A549 (cell line): ENCODE results near the gene ALKAL2.

Experiments used
- CHD4 ChIP-seq: fragments of 200-600 bp; sonication (generic); IDR thresholded peaks from 2 replicates; pipeline ENCODE4 v1.6.1; 2016; ENCODE audit warnings: antibody characterized with exemption, mild to moderate bottlenecking, borderline replicate concordance
- HDAC2 ChIP-seq: fragments of 200-600 bp; sonication (generic); IDR thresholded peaks from 2 replicates; pipeline ENCODE4 v1.6.1; 2016
- HOXA7 ChIP-seq: fragments of 250-450 bp; sonication (Bioruptor Pico); IDR thresholded peaks from 2 replicates; pipeline ENCODE4 v1.5.0; 2020; ENCODE audit warnings: mild to moderate bottlenecking, moderate library complexity
- JUN ChIP-seq, 2 experiments: fragments of >200 bp; sonication (Bioruptor Twin); formaldehyde crosslinking; IDR thresholded peaks; 2 replicates in 1 of 2; 3 replicates in 1 of 2; pipeline ENCODE4 v1.6.1; 2016 to 2017
- JUNB ChIP-seq: fragments of >200 bp; sonication (Bioruptor Twin); formaldehyde crosslinking; IDR thresholded peaks from 2 replicates; pipeline ENCODE4 v1.6.1; 2016
- KDM5A ChIP-seq: fragments of 200-600 bp; sonication (generic); IDR thresholded peaks from 2 replicates; pipeline ENCODE4 v1.6.1; 2016; ENCODE audit warnings: antibody characterized with exemption, mild to moderate bottlenecking
- MAFK ChIP-seq: fragments of 450-650 bp; IDR thresholded peaks from 2 replicates; pipeline ENCODE4 v1.6.1; 2014; ENCODE audit not compliant: partially characterized antibody
- PHF8 ChIP-seq: fragments of 200-600 bp; sonication (generic); IDR thresholded peaks from 2 replicates; pipeline ENCODE4 v1.6.1; 2016; ENCODE audit warnings: low read depth, mild to moderate bottlenecking, antibody characterized with exemption, moderate library complexity, borderline replicate concordance
- POLR2A ChIP-seq: IDR thresholded peaks from 2 replicates; pipeline ENCODE4 v1.6.1; 2012; ENCODE audit warnings: mild to moderate bottlenecking, low read length
- RCOR1 ChIP-seq: fragments of 150-350 bp; IDR thresholded peaks from 2 replicates; pipeline ENCODE4 v1.6.1; 2014; ENCODE audit warnings: antibody characterized with exemption, low read length, low read depth
- ZFP36 ChIP-seq: fragments of 450-650 bp; IDR thresholded peaks from 2 replicates; pipeline ENCODE4 v1.6.1; 2014; ENCODE audit warnings: borderline replicate concordance; ENCODE audit not compliant: partially characterized antibody
- TF ChIP-seq, protein P1 (sequence below): fragments of >200 bp; sonication (Bioruptor Twin); formaldehyde crosslinking; IDR thresholded peaks from 3 replicates; pipeline ENCODE4 v1.5.1; 2016
- TF ChIP-seq, protein P2 (sequence below): IDR thresholded peaks from 2 replicates; pipeline ENCODE4 v1.6.1; 2012
- TF ChIP-seq, protein P3 (sequence below): fragments of 150-350 bp; IDR thresholded peaks from 2 replicates; pipeline ENCODE4 v1.6.1; 2014; ENCODE audit warnings: low read depth, mild to moderate bottlenecking, low read length

DNA sequence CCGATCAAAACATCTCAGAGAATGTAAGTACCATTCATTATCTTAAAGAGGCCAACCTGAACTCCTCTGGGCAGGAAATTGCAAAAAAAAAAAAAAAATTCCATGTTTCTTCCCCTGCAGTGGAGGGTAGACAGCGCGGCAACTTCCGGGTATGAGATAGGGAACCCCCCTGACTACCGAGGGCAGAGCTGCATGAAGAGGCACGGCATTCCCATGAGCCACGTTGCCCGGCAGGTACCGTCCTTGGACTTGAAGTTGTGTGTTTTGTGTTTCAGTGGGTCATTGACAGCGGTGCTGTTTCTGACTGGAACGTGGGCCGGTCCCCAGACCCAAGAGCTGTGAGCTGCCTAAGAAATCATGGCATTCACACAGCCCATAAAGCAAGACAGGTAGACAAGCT, 16.0 kb downstream of the ALKAL2 start:
- TF ChIP-seq, protein P1, sequence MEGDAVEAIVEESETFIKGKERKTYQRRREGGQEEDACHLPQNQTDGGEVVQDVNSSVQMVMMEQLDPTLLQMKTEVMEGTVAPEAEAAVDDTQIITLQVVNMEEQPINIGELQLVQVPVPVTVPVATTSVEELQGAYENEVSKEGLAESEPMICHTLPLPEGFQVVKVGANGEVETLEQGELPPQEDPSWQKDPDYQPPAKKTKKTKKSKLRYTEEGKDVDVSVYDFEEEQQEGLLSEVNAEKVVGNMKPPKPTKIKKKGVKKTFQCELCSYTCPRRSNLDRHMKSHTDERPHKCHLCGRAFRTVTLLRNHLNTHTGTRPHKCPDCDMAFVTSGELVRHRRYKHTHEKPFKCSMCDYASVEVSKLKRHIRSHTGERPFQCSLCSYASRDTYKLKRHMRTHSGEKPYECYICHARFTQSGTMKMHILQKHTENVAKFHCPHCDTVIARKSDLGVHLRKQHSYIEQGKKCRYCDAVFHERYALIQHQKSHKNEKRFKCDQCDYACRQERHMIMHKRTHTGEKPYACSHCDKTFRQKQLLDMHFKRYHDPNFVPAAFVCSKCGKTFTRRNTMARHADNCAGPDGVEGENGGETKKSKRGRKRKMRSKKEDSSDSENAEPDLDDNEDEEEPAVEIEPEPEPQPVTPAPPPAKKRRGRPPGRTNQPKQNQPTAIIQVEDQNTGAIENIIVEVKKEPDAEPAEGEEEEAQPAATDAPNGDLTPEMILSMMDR, result no peak
- TF ChIP-seq POLR2A, result no peak
- TF ChIP-seq HOXA7 (CRISPR knock-in tag), result no peak
- no peak for TF ChIP-seq MAFK
- no peak for TF ChIP-seq CHD4
- no peak for TF ChIP-seq JUN (IDR thresholded peaks at IDR 0.05)
- TF ChIP-seq HDAC2, result no peak
- TF ChIP-seq, protein P2, sequence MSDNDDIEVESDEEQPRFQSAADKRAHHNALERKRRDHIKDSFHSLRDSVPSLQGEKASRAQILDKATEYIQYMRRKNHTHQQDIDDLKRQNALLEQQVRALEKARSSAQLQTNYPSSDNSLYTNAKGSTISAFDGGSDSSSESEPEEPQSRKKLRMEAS, result no peak
- TF ChIP-seq JUNB, result no peak
- no peak for TF ChIP-seq ZFP36
- TF ChIP-seq PHF8, result no peak
- no peak for TF ChIP-seq RCOR1
- TF ChIP-seq KDM5A, result no peak
- TF ChIP-seq, protein P3, sequence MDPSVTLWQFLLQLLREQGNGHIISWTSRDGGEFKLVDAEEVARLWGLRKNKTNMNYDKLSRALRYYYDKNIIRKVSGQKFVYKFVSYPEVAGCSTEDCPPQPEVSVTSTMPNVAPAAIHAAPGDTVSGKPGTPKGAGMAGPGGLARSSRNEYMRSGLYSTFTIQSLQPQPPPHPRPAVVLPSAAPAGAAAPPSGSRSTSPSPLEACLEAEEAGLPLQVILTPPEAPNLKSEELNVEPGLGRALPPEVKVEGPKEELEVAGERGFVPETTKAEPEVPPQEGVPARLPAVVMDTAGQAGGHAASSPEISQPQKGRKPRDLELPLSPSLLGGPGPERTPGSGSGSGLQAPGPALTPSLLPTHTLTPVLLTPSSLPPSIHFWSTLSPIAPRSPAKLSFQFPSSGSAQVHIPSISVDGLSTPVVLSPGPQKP, result no peak
